ENCODE measurements around the gene SIAH3. TPM values are rescaled to one million over a fixed set of nuclear protein-coding genes. Genes with fewer than 3 reads are reported as not detected.

Gene SIAH3
- total and polyA plus RNA-seq, 4 donors = under 0.01 TPM; not detected in 3

DNA sequence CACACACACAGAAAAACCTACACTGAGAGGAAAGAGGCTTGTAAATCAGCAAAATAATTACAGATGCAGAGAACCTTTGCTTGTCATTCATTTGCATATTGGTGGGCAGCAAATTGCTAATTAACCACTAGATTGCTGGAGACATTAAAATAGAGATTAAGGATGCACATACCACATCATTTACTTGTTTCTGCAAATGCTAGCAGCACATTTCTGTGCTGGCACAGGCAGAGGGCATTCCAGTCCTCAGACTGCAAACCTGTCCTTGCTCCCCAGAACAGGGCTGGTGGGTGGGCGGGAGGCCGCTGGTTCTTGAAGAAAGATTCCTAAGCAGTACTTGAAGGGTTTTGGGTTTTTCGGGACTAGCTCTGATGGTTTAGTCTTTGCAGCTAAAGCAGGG lies 941 bp upstream of the SIAH3 start:
- Histone ChIP-seq H3K9ac (ENCODE audit: low read depth in 1 of 2, low read length in 2 of 2) (no peak overlapping the region), H3K36me3 (ENCODE audit: control insufficient read depth in 4 of 4, insufficient read depth in 3 of 4, low read depth in 1 of 4, low read length in 3 of 4) (no peaks in the 10 kb centered on the region), H3K27ac (ENCODE audit: low read depth in 1 of 2, low read length in 2 of 2) (no peak overlapping the region), H3K9me3 (ENCODE audit: control insufficient read depth in 4 of 4, low read length in 3 of 4) (peaks cover 0 to 16% (median 2%) of the 10 kb centered on the region in 4 donors), H3K4me1 (ENCODE audit: control insufficient read depth in 4 of 4, insufficient read depth in 4 of 4, low read length in 3 of 4) (peaks cover 0 to 13% (median 6%) of the 10 kb centered on the region in 4 donors), H3K27me3 (ENCODE audit: control insufficient read depth in 4 of 4, insufficient read depth in 4 of 4, low read length in 3 of 4) (peaks cover 0 to 20% (median 3%) of the 10 kb centered on the region in 4 donors), H3K4me3 (ENCODE audit: low read depth in 1 of 3, low read length in 3 of 3) (no peak overlapping the region)
- WGBS = 77% methylated on average over 3 of the region's 3 CpGs
- no peak for DNase-seq (ENCODE audit: low spot score)
- TF ChIP-seq NR2F2 (IDR thresholded peaks at IDR 0.05) = no peak
- no peak for TF ChIP-seq REST (IDR thresholded peaks at IDR 0.05)
- TF ChIP-seq ATF3 (IDR thresholded peaks at IDR 0.05) = no peak
- TF ChIP-seq HNF4A (conservative IDR thresholded peaks at IDR 0.05) = no peak
- no peak for TF ChIP-seq FOXA2 (IDR thresholded peaks at IDR 0.05)
- TF ChIP-seq GABPA (IDR thresholded peaks at IDR 0.05 in 1 of 2, conservative IDR thresholded peaks at IDR 0.05 in 1 of 2) = no peak
- TF ChIP-seq ZBTB33 (IDR thresholded peaks at IDR 0.05) = no peak
- TF ChIP-seq JUND (IDR thresholded peaks at IDR 0.05) = no peak
- TF ChIP-seq SP1 (IDR thresholded peaks at IDR 0.05) = no peak
- TF ChIP-seq, protein P1, sequence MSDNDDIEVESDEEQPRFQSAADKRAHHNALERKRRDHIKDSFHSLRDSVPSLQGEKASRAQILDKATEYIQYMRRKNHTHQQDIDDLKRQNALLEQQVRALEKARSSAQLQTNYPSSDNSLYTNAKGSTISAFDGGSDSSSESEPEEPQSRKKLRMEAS (IDR thresholded peaks at IDR 0.05) = no peak
- no peak for TF ChIP-seq EGR1 (IDR thresholded peaks at IDR 0.05; ENCODE audit: low read depth in 2 of 2)
- TF ChIP-seq HNF4G (IDR thresholded peaks at IDR 0.05) = no peak
- no peak for TF ChIP-seq RAD21 (IDR thresholded peaks at IDR 0.05)
- no peak for TF ChIP-seq YY1 (IDR thresholded peaks at IDR 0.05)
- no peak for TF ChIP-seq RXRA (IDR thresholded peaks at IDR 0.05)
- no peak for TF ChIP-seq FOXA1 (IDR thresholded peaks at IDR 0.05)
- no peak for TF ChIP-seq TAF1 (conservative IDR thresholded peaks at IDR 0.05)
- no peak for TF ChIP-seq CTCF (IDR thresholded peaks at IDR 0.05; ENCODE audit: low read depth, low read length, missing input control)

Measured in liver (tissue), 9 donors.